Measurements from ENCODE around the gene MTF1.

DNA sequence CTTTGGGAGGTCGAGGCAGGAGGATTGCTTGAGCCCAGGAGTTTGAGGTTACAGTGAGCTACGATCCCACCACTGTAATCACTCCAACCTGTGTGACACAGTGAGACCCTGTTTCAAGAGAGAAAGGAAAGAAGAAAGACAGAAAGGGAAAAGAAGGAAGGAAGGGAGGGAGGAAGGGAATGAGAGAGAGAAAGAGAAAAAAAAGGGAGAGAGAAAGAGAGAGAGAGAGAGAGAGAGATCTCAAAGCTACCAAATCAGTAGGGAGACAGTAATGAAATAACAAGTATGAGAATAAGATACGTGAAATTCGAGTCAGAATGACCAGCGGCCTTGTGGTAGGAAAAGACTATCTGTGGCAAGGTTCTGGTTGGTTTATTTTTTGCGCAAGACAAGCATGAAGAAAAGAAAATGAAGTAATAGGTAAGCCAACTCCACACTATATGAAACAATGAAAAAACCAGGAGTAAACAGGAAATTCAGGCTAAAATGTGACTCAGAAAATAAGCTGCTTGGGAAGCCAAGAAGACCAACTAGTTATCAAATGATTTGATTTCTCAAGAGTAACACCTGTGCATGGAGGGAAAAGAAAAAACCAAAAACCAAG is 8.9 kb downstream of the MTF1 start:
- no peak for TF ChIP-seq EZH2phosphoT487 (IDR thresholded peaks at IDR 0.05; ENCODE audit: insufficient read depth, low read depth)
- TF ChIP-seq EZH2 (IDR thresholded peaks at IDR 0.05; ENCODE audit: insufficient read depth, poor library complexity, severe bottlenecking), result no peak

All from GM23248 (cell line).